DMS 273 (cell line): ENCODE measurements around the gene ATN1.
A peak's percentile ranks its signal among the peaks of the same experiment; 100 is the strongest.

Experiments used
- DNase-seq: peaks from one replicate; lab custom pipeline; 2025; ENCODE audit not compliant: unreplicated experiment; lab: John Stamatoyannopoulos, UW

ATN1 gene

DNA sequence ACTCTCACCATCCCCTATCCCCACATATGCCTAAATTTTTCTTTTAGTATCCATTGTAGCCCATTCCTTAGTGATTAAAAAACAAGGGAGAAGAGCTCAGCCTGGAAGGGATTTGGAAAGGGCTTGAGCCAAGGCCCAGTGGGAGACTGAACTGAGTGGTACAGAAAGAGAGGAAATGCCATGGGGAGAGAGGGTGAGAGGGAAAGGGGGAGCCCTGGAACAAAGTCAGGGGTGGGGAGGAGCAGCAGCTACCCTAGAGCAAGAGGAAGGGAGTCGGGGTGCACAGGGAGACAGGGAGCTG, 2.6 kb upstream of the ATN1 start:
- DNase-seq, result peak; percentile 52

DNA sequence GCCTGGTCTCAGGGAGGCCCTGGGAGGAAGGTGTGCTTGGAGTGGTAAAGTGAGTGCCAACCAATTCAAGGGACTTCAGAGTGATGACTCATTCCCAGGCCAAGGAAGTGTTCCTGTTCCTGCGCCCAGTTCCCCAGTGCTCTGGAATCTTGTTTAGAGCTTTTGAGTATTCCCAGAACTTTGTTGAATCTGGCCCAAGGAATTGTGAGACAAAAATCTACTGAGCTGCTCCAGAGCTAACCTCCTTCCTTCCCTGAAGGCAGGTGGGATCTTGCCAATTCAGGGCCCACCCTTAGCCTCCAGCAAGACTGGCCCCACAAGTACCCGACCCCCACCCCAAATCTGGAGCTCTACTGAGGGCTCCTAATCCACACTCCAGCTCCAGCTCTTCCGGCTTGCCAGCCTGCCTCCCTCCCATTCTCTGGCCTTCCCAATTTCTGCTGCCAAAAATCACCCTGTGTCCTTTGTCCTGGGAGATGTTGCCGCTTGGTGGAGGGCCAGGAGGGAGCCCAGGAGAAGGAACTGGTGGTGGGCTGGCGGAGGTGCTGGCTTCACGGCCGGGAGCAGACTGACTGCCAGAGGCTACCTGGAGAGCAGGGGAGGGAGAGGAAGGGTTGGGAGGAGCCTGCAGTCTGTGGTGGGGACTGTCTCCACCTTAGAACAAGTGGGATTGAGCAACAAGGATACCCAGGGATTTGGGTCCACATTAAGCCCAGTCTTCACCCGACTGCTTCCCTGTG, 2.0 kb upstream of the ATN1 start:
- DNase-seq, result peak; percentile 75

GRCh38 chr12:6928022-6928702, 403 bp downstream of the ATN1 start:
- peak; percentile 31 for DNase-seq

GRCh38 chr12:6928703-6929407, 1.1 kb downstream of the ATN1 start:
- no peak for DNase-seq

- DNase-seq, result no peak
Observed at GRCh38 chr12:6929466-6930452, 2.0 kb downstream of the ATN1 start.

DNA sequence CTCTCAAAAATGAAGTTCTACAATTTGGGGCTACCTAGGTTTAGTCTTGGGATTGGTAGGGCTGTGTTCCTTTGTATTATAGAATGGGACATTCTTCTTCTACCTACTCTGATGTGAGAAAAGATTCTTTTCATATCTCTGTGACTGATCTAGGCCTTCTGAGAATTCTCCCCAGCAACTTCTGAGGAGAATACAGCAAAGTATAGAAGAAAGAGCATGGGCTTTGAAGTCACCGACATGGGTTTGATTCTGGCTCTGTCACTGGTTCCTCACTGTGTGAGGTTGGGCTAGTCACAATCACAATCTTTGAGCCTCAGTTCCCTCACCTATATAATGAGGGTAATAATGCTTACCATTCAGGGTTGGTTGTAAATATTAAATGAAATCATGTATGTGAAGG, 5.0 kb downstream of the ATN1 start:
- no peak for DNase-seq

DNA sequence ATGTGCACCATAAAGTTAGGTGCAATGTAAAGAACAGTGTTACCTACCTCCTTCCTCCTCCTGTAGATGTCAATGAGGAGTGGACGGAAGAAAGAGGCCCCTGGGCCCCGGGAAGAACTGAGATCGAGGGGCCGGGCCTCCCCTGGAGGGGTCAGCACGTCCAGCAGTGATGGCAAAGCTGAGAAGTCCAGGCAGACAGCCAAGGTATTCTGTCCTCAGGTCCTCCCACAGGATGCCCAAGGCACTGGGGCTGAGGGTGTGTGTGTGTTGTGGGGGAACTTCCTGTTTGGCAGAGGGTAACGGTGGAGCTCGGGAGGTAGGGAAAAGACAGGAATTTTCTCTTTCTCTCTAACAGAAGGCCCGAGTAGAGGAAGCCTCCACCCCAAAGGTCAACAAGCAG, 6.4 kb downstream of the ATN1 start:
- DNase-seq, result no peak

DNA sequence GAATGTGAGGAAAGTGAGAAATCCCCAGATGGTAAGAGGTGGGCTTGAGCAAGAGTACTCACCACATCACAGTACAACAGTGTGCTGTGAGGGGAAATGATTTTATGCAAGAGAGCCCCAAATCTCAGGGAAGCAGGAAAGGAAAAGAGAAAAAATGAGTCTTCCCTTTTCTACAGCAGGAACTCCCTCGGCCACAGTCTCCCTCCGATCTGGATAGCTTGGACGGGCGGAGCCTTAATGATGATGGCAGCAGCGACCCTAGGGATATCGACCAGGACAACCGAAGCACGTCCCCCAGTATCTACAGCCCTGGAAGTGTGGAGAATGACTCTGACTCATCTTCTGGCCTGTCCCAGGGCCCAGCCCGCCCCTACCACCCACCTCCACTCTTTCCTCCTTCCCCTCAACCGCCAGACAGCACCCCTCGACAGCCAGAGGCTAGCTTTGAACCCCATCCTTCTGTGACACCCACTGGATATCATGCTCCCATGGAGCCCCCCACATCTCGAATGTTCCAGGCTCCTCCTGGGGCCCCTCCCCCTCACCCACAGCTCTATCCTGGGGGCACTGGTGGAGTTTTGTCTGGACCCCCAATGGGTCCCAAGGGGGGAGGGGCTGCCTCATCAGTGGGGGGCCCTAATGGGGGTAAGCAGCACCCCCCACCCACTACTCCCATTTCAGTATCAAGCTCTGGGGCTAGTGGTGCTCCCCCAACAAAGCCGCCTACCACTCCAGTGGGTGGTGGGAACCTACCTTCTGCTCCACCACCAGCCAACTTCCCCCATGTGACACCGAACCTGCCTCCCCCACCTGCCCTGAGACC, 7.8 kb downstream of the ATN1 start:
- DNase-seq, result no peak

- no peak for DNase-seq
Observed at GRCh38 chr12:6936194-6936635, 8.5 kb downstream of the ATN1 start.

DNA sequence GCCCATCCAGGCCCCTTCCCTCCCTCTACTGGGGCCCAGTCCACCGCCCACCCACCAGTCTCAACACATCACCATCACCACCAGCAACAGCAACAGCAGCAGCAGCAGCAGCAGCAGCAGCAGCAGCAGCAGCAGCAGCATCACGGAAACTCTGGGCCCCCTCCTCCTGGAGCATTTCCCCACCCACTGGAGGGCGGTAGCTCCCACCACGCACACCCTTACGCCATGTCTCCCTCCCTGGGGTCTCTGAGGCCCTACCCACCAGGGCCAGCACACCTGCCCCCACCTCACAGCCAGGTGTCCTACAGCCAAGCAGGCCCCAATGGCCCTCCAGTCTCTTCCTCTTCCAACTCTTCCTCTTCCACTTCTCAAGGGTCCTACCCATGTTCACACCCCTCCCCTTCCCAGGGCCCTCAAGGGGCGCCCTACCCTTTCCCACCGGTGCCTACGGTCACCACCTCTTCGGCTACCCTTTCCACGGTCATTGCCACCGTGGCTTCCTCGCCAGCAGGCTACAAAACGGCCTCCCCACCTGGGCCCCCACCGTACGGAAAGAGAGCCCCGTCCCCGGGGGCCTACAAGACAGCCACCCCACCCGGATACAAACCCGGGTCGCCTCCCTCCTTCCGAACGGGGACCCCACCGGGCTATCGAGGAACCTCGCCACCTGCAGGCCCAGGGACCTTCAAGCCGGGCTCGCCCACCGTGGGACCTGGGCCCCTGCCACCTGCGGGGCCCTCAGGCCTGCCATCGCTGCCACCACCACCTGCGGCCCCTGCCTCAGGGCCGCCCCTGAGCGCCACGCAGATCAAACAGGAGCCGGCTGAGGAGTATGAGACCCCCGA, 9.1 kb downstream of the ATN1 start:
- no peak for DNase-seq

GRCh38 chr12:6937481-6938352, 10.0 kb downstream of the ATN1 start:
- DNase-seq, result peak; percentile 97

DNA sequence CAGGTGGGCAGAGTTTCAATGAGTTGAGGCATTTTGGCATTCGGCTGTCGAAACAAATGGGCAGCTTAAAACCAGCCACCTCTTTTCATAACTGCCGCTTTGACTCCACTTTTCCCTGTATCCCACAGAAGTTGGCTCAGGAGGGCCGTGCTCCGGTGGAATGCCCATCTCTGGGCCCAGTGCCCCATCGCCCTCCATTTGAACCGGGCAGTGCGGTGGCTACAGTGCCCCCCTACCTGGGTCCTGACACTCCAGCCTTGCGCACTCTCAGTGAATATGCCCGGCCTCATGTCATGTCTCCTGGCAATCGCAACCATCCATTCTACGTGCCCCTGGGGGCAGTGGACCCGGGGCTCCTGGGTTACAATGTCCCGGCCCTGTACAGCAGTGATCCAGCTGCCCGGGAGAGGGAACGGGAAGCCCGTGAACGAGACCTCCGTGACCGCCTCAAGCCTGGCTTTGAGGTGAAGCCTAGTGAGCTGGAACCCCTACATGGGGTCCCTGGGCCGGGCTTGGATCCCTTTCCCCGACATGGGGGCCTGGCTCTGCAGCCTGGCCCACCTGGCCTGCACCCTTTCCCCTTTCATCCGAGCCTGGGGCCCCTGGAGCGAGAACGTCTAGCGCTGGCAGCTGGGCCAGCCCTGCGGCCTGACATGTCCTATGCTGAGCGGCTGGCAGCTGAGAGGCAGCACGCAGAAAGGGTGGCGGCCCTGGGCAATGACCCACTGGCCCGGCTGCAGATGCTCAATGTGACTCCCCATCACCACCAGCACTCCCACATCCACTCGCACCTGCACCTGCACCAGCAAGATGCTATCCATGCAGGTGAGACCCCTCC, 10.8 kb downstream of the ATN1 start:
- DNase-seq, result no peak

- no peak for DNase-seq
Observed at GRCh38 chr12:6939191-6939540, 11.4 kb downstream of the ATN1 start.

GRCh38 chr12:6941267-6941666, 13.5 kb downstream of the ATN1 start:
- no peak for DNase-seq

DNA sequence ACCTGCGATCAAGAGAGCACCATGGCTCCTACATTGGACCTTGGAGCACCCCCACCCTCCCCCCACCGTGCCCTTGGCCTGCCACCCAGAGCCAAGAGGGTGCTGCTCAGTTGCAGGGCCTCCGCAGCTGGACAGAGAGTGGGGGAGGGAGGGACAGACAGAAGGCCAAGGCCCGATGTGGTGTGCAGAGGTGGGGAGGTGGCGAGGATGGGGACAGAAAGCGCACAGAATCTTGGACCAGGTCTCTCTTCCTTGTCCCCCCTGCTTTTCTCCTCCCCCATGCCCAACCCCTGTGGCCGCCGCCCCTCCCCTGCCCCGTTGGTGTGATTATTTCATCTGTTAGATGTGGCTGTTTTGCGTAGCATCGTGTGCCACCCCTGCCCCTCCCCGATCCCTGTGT, 14.0 kb downstream of the ATN1 start:
- DNase-seq, result no peak

- DNase-seq, result no peak
Observed at GRCh38 chr12:6942331-6942665, 14.5 kb downstream of the ATN1 start.

DNA sequence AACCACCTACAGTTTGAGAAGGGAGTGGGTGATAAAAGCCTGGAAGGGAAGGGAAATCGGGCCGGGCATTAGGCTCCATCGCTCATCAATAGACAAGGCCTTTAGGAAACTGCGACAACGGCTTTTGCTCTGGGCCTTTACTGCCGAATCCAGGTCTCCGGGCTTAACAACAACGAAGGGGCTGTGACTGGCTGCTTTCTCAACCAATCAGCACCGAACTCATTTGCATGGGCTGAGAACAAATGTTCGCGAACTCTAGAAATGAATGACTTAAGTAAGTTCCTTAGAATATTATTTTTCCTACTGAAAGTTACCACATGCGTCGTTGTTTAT, 15.6 kb downstream of the ATN1 start:
- DNase-seq, result peak; percentile 92
